NT2/D1 (cell line): ENCODE data around the gene ADAM30.
A peak's percentile ranks its signal among the peaks of the same experiment; 100 is the strongest.

ENCODE experiments used
- DNase-seq: peaks from one replicate; pipeline ENCODE4 v3.0.0-alpha.2; 2011; ENCODE audit warnings: low read depth, low spot score
- H3K27me3 ChIP-seq: 2 replicates; pipeline ENCODE4 v1.6.0; 2011; ENCODE audit warnings: mild to moderate bottlenecking; ENCODE audit not compliant: insufficient read length, insufficient read depth
- H3K36me3 ChIP-seq: 2 replicates; pipeline ENCODE4 v1.6.1; 2011; ENCODE audit warnings: mild to moderate bottlenecking, low read length, mixed read lengths; ENCODE audit not compliant: insufficient read depth, insufficient read length
- H3K4me1 ChIP-seq: 2 replicates; pipeline ENCODE4 v1.5.1; 2011; ENCODE audit not compliant: insufficient read depth, insufficient read length
- H3K4me3 ChIP-seq: 2 replicates; pipeline ENCODE4 v1.5.1; 2011; ENCODE audit warnings: low read depth; ENCODE audit not compliant: insufficient read length
- H3K9ac ChIP-seq: 2 replicates; pipeline ENCODE4 v1.6.0; 2011; ENCODE audit warnings: low read depth; ENCODE audit not compliant: insufficient read length
- H3K9me3 ChIP-seq: 2 replicates; pipeline ENCODE4 v1.5.1; 2011; ENCODE audit warnings: mild to moderate bottlenecking, low read length; ENCODE audit not compliant: insufficient read depth
- SUZ12 ChIP-seq: IDR thresholded peaks from 2 replicates; pipeline ENCODE4 v1.6.1; 2011; ENCODE audit not compliant: insufficient read length, insufficient read depth; ENCODE audit errors: extremely low read depth
- YY1 ChIP-seq: IDR thresholded peaks from 2 replicates; pipeline ENCODE4 v1.6.1; 2011; ENCODE audit not compliant: insufficient read length, insufficient read depth
- ZNF274 ChIP-seq: IDR thresholded peaks from 2 replicates; pipeline ENCODE4 v1.6.1; 2011; ENCODE audit warnings: mild to moderate bottlenecking, low read depth, low read length

The ADAM30 gene

DNA sequence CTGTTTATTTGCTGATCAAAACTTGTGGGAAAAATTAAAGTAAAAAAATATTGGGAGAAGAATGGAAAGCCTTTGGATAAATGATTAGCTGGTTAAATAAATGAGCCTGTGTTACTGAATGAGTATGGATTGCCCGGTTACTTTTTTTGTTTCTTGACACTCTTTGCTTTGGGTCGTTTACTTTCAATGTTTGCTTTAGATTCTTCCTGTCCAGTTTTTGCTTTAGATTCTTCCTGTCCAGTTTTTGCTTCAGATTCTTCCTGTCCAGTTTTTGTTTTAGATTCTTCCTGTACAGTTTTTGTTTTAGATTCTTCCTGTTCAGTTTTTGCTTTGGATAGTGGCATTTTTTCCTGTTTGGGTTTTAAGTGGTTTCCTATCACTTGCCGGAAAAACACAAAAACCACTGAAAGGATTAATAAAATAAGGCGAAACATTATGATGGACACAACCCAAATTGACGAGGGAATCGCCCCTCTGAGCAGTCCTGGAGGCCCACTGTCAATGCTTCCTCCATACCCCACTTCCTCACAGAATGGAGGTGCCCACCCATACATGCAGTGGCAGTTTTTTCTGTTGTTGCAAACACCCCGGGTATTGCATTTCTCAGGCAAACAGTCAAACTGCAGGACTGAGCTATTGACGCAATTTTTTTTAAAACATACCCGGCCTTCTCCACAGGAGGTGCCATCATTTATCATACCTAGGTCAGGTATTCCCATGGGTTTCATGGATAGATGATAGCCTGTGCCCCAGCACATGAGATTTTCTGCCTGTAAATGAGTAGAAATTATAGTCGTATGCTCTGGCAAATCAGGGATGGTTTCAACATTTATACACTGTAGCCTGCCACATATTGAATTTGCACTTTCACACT lies 2.3 kb downstream of the ADAM30 start:
- no peak overlapping the region for H3K9ac ChIP-seq
- no peaks in the 10 kb centered on the region for H3K4me1 ChIP-seq
- TF ChIP-seq YY1 (no peak), ZNF274 (no peak), SUZ12 (no peak)
- no peak overlapping the region for H3K4me3 ChIP-seq
- DNase-seq, result no peak
- no peaks in the 10 kb centered on the region for H3K27me3 ChIP-seq
- H3K9me3 ChIP-seq, result no peaks in the 10 kb centered on the region
- H3K36me3 ChIP-seq, result no peaks in the 10 kb centered on the region

DNA sequence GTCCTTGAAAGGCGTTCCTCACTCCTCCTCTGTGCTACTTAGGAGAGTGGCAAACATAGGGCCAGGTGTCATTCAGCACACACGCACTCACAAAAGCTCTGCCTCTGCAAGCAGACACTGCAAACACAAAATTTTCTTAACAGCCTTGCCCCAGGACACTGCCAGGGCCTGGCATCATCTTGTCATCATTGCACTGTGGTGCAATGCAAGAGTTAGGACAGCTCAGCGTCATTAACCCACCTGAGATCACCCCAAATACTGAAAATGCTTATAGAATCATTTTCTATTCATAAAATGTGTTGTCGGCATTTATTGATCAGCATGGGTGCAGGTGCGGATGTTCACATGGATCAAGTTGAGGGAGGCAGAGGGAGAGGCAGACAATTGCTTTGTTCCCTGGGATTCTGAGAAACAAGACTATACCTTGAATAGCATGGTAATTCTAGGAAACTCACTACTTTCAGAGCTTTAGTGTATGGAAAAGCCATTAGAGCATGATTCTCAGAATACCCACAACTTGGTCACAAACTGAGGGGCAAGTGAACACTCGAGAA lies 3.0 kb downstream of the ADAM30 start:
- no peak for DNase-seq
- TF ChIP-seq SUZ12 (no peak), ZNF274 (no peak), YY1 (no peak)
- H3K9me3 ChIP-seq, result no peaks in the 10 kb centered on the region
- no peak overlapping the region for H3K4me3 ChIP-seq
- no peaks in the 10 kb centered on the region for H3K36me3 ChIP-seq
- H3K4me1 ChIP-seq, result no peaks in the 10 kb centered on the region
- no peak overlapping the region for H3K9ac ChIP-seq
- no peaks in the 10 kb centered on the region for H3K27me3 ChIP-seq

DNA sequence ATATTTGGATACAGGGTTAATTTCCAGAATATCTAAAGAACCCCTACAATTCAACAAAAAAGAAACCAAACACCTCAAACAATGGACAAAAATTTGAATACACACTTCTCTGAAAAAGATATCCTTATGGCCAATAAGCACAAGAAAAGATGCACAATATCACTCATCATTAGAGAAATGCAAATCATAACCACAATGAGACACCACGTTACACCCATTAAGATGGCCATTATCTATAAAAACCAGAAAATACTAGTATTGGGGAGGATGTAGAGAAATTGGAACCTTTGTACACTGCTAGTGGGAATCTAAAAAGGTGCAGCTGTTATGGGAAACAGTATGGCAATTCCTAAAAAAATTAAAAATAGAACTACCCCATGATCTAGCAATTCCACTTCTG lies 4.9 kb downstream of the ADAM30 start:
- no peak for DNase-seq
- Histone ChIP-seq H3K9me3 (no peaks in the 10 kb centered on the region), H3K9ac (no peak overlapping the region), H3K36me3 (no peaks in the 10 kb centered on the region), H3K4me3 (no peak overlapping the region), H3K27me3 (no peaks in the 10 kb centered on the region), H3K4me1 (no peaks in the 10 kb centered on the region)
- TF ChIP-seq ZNF274, result no peak

DNA sequence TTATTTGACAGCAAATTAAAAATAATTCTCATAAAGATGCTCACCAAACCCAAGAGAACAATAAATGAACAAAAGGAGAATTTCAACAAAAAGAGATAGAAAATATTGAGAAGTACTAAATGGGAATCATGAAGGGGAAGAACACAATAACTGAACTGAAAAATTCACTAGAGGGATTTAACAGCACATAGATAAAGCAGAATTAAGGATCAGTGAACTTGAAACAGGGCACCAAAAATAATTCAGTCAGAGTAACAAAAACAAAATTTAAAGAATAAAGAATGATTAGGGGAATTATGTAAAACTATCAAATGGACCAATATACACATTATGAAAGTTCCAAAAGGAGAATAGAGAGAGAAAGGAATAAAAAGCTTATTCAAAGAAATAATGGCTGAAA lies 7.8 kb downstream of the ADAM30 start:
- no peak for TF ChIP-seq SUZ12
- no peak for TF ChIP-seq YY1
- TF ChIP-seq ZNF274, result no peak
- no peaks in the 10 kb centered on the region for H3K36me3 ChIP-seq
- H3K4me1 ChIP-seq, result no peaks in the 10 kb centered on the region
- no peak for DNase-seq
- H3K27me3 ChIP-seq, result no peaks in the 10 kb centered on the region
- no peaks in the 10 kb centered on the region for H3K9me3 ChIP-seq
- no peak overlapping the region for H3K4me3 ChIP-seq
- no peak overlapping the region for H3K9ac ChIP-seq

DNA sequence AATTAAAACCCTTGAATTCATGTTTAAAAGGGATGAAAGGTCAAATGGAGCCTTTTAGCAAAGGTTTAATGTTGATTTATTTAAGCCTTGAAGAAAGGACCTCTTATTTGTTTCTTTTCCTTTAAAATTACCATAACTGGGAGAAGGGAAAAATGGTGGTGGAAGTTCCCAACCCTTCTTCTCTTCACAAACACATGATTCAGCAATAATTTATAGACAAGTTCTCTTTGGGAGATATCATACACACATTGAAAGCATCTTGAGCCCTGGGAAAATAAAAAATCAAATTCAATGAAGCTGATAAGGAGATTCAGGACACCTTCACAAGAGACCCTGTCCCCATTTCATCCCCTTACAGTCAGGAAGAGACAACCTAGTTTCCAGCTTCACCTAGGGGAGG lies 8.9 kb downstream of the ADAM30 start:
- H3K9ac ChIP-seq, result no peak overlapping the region
- no peaks in the 10 kb centered on the region for H3K36me3 ChIP-seq
- TF ChIP-seq SUZ12 (no peak), YY1 (no peak)
- H3K4me1 ChIP-seq, result no peaks in the 10 kb centered on the region
- H3K9me3 ChIP-seq, result no peaks in the 10 kb centered on the region
- no peak overlapping the region for H3K4me3 ChIP-seq
- no peaks in the 10 kb centered on the region for H3K27me3 ChIP-seq
- no peak for DNase-seq

DNA sequence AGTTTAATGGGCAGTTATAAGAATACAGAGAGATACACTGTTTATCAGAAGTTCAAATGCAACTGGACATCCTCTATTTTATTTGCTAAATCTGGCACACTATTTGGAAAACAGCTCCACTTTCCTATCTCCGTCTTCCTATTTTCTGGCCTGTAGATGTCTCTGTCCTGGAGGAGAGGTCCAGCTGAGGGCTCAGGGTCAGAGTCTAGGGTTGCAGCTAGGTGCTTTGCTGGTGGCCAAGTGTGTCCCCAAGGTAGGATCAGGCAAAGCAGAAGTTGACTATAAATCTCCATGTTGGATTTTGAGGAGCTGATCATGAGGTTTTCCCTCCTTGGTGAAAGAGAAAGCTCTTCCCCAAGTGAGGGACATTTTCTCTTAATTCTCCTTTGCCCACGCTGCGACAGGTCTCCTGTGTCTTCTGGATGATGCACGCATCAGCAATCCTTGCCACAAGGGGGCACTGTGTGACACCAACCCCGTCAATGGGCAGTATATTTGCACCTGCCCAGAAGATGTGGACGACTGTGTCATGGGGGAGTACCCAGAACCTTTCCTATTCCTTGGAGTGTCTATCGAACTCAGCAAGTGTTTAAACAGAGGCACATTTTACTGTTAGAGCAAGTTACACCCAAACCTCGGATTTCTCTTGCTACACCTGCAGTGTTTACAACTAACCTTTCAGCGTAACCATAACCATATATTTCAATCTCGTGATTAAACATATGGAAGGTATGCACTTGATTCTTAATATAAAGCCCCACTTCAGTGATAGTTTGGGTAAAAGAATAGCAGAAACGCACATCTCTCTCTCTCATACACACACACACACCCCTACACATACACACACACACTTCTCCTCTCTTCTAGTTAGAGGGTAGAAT lies 10.2 kb downstream of the ADAM30 start:
- H3K27me3 ChIP-seq, result no peaks in the 10 kb centered on the region
- H3K4me3 ChIP-seq, result no peak overlapping the region
- no peaks in the 10 kb centered on the region for H3K9me3 ChIP-seq
- no peaks in the 10 kb centered on the region for H3K36me3 ChIP-seq
- H3K4me1 ChIP-seq, result no peaks in the 10 kb centered on the region
- DNase-seq, result peak; percentile 35
- H3K9ac ChIP-seq, result no peak overlapping the region
- no peak for TF ChIP-seq ZNF274
- no peak for TF ChIP-seq SUZ12
- no peak for TF ChIP-seq YY1

DNA sequence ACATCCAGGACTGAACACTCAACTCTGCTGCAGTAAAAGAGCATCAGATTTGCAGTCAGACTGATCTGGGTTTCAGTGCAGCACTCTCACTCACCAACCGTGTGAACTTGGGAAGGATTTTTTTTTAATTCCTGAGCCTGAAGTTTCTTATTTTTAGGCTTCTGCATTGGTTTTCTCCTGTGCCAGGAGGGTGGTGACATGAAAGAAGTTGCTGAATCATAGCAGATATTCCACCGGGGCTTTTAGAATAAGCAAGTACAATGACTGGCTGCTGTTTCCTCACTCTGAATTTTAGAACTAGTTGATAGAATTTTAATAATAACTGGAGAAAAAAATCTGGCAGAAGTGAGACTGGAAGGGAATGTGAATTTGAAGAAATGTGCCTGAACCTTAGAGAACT lies 11.6 kb downstream of the ADAM30 start:
- no peak overlapping the region for H3K9ac ChIP-seq
- H3K27me3 ChIP-seq, result no peaks in the 10 kb centered on the region
- H3K4me3 ChIP-seq, result no peak overlapping the region
- H3K4me1 ChIP-seq, result no peaks in the 10 kb centered on the region
- H3K9me3 ChIP-seq, result no peaks in the 10 kb centered on the region
- TF ChIP-seq SUZ12 (no peak), ZNF274 (no peak), YY1 (no peak)
- no peak for DNase-seq
- no peaks in the 10 kb centered on the region for H3K36me3 ChIP-seq
